Pancreas (tissue), 10 donors: ENCODE measurements around the gene RAB37. TPM values are rescaled to one million over a fixed set of nuclear protein-coding genes. Genes with fewer than 3 reads are reported as not detected.

ENCODE experiments used
- ATAC-seq, 4 donors: fragments of 200-7000 bp; cut with Tn5 transposase; one replicate each; pipeline versions ENCODE4 v1.8.0 to v1.9.1; 2020; ENCODE audit warnings: mild to moderate bottlenecking in 4 of 4, moderate library complexity in 4 of 4
- DNase-seq, 6 donors: peaks; one replicate each; pipeline ENCODE4 v3.0.0-alpha.2; 2020
- FAIRE-seq: peaks from 2 replicates; lab custom pipeline; 2012; peaks lifted over from hg19 to GRCh38; lab: Jason Lieb, UNC
- H3K27ac ChIP-seq, 4 donors: fragments of 200-600 bp; sonication (generic); 1 replicate in 3 of 4; 2 replicates in 1 of 4; pipeline versions ENCODE4 v1.5.0 to v1.8.0; 2020
- H3K27me3 ChIP-seq, 4 donors: fragments of 200-600 bp; one replicate each; pipeline ENCODE4 v1.8.0; 2021
- H3K36me3 ChIP-seq, 3 donors: fragments of 200-600 bp; sonication (generic) in 1 of 3; one replicate each; pipeline versions ENCODE4 v1.5.0 to v1.8.0; 2020 to 2021
- H3K4me1 ChIP-seq, 3 donors: fragments of 200-600 bp; one replicate each; pipeline ENCODE4 v1.8.0; 2021
- H3K4me3 ChIP-seq, 4 donors: fragments of 200-600 bp; sonication (generic) in 2 of 4; one replicate each; pipeline versions ENCODE4 v1.5.0 to v1.8.0; 2020 to 2021
- H3K9me3 ChIP-seq, 4 donors: fragments of 200-600 bp; one replicate each; pipeline ENCODE4 v1.8.0; 2021
- WGBS, 2 donors: extraction: QIAGEN DNeasy Blood & Tissue Kit; methylation state at CpG; one replicate each; pipeline ENCODE4 v1.1.7; 2013; 5-methylcytosine and 5-hydroxymethylcytosine counted together
- intact Hi-C, 3 donors: fragments of 100-400 bp; cut with DNase I; formaldehyde crosslinking; loops; one replicate each; pipeline versions ENCODE4 v1.11.1 to v1.14.2; 2022
- polyA plus RNA-seq, 2 donors: library from polyadenylated mRNA; stranded (reverse); fragments of 200-250 nt; gene quantifications; one replicate each; pipeline ENCODE4 v1.2.3, GENCODE V29; 2013
- total RNA-seq, 6 donors: library from RNA; stranded (reverse); fragmentation: NEBNext Ultra II Directional in 4 of 6; extraction: Animal tissue kit (Norgen Biotek cat#: 25700) in 4 of 6; gene quantifications; one replicate each; pipeline versions ENCODE4 v1.2.1 to v1.2.4, GENCODE V29; 2021 to 2023
- TF ChIP-seq, protein P1 (sequence below), 4 donors: fragments of 200-600 bp; sonication (generic) in 3 of 4; IDR thresholded peaks; one replicate each; pipeline versions ENCODE4 v1.5.0 to v1.8.0; 2021; ENCODE audit warnings: antibody characterized with exemption in 4 of 4
- donor health status: healthy with polysubstance abuse.
- donor health status: DM: no; HTN: no; CAD: no; lungs with moderate emphysema.
- donor health status: DM: no; HTN: no; CAD: no.
- donor health status: control.
- donor health status: control.
- donor health status: Bipolar disorder and iron deficiency.
- donor health status: DM: yes; HTN: yes; CAD: no.
- donor health status: DM: no; HTN: no; CAD: no.
- donor health status: DM: no; HTN: no; CAD: no.
- donor health status: DM: yes; HTN: yes; CAD: no.

Gene RAB37
- total and polyA plus RNA-seq, 8 donors, result 0.79 to 3.1 (median 1.3) TPM

DNA sequence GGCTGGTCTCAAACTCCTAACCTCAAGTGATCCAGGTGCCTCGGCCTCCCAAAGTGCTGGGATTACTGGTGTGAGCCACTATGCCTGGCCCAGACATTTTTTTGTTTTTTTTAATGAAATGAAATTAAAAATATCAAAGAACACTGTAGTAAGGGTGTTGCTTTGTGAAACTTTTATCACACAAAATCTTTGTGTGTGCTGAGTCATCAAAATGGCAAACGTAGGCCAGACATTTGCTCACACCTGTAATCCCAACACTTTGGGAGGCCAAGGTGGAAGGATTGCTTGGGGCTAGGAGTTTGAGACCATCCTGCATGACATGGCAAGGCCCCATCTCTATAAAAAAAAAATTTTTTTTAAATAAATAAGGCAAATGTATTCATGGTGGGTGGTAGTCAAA is 29.4 kb downstream of the RAB37 start:
- H3K9me3 ChIP-seq, result no peaks in the 10 kb centered on the region
- ATAC-seq (no peak), FAIRE-seq (no peak), DNase-seq (no peak)
- peaks cover 0 to 13% (median 0%) of the 10 kb centered on the region in 3 donors for H3K36me3 ChIP-seq
- WGBS, 2 donors, result 79 to 82% methylated on average over 2 of the region's 2 CpGs
- TF ChIP-seq, protein P1, sequence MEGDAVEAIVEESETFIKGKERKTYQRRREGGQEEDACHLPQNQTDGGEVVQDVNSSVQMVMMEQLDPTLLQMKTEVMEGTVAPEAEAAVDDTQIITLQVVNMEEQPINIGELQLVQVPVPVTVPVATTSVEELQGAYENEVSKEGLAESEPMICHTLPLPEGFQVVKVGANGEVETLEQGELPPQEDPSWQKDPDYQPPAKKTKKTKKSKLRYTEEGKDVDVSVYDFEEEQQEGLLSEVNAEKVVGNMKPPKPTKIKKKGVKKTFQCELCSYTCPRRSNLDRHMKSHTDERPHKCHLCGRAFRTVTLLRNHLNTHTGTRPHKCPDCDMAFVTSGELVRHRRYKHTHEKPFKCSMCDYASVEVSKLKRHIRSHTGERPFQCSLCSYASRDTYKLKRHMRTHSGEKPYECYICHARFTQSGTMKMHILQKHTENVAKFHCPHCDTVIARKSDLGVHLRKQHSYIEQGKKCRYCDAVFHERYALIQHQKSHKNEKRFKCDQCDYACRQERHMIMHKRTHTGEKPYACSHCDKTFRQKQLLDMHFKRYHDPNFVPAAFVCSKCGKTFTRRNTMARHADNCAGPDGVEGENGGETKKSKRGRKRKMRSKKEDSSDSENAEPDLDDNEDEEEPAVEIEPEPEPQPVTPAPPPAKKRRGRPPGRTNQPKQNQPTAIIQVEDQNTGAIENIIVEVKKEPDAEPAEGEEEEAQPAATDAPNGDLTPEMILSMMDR (IDR thresholded peaks at IDR 0.05), result no peak
- H3K4me1 ChIP-seq, result peaks cover 33 to 50% (median 38%) of the 10 kb centered on the region in 3 donors
- peak overlapping the region in 2 of 4 donors; percentile 87 for H3K27ac ChIP-seq
- H3K4me3 ChIP-seq, result no peak overlapping the region
- no peaks in the 10 kb centered on the region for H3K27me3 ChIP-seq
- intact Hi-C loops, result no loop called here

DNA sequence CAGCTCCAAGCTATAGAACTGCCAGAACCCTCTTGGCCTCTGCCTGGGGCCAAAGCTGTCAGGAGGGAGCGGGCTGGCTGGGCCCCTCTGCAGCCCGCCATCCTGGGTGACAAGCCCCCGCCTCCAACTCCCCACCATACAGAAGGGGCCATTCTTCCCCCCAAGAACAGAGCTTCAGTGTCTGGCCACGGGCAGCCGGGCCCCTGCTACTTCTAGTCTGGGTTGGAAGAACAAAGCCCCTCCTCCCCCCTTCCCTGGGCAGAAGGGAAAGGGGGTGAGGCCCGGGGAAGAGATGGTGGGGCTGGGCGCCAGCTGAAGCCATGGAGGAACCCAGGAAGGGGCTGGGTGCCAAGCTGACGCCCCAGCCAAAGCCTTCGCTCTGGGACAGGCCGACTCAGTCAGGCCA is 30.1 kb downstream of the RAB37 start:
- TF ChIP-seq, protein P1 (IDR thresholded peaks at IDR 0.05), result no peak
- Histone ChIP-seq H3K27ac (peak overlapping the region; percentile 72 to 87 (median 80)), H3K9me3 (no peaks in the 10 kb centered on the region), H3K4me1 (peaks cover 33 to 47% (median 37%) of the 10 kb centered on the region in 3 donors), H3K4me3 (no peak overlapping the region), H3K27me3 (no peaks in the 10 kb centered on the region), H3K36me3 (peaks cover 0 to 15% (median 2%) of the 10 kb centered on the region in 3 donors)
- ATAC-seq (no peak), DNase-seq (peak in 2 of 6 donors; percentile 38 to 59), FAIRE-seq (no peak)
- WGBS, 2 donors, result 61 to 66% methylated on average over 9 to 10 of the region's 10 CpGs
- intact Hi-C loops, result no loop called here

DNA sequence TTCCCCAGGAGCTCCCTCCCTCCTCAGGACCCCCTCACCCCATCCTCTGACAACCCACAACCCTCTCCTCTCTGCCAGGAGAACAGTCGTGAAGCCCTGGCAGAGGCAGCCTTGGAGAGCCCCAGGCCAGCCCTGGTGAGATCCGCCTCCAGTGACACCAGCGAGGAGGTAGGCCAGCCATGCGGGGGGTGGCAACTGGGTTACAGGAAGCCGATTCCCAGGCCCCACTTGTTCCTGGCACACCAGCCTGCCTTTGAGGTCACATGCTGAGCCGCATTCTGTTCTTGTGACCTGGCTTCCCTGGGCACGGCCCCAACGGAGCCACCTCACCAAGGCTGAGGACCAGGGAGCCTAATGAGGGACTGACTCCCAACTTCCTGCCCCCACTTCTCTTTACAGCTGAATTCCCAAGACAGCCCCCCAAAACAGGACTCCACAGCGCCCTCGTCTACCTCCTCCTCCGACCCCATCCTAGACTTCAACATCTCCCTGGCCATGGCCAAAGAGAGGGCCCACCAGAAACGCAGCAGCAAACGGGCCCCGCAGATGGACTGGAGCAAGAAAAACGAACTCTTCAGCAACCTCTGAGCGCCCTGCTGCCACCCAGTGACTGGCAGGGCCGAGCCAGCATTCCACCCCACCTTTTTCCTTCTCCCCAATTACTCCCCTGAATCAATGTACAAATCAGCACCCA is 31.2 kb downstream of the RAB37 start:
- intact Hi-C loops, result loop anchor here in 1 of 3 donors (2.0 kb wide), 1 partner anchor 17 kb away; no protein-coding TSS in a partner anchor
- Histone ChIP-seq H3K27me3 (no peaks in the 10 kb centered on the region), H3K36me3 (peaks cover 0 to 26% (median 7%) of the 10 kb centered on the region in 3 donors), H3K4me1 (peaks cover 33 to 44% (median 37%) of the 10 kb centered on the region in 3 donors), H3K27ac (peak overlapping the region; percentile 72 to 87 (median 80)), H3K9me3 (no peaks in the 10 kb centered on the region), H3K4me3 (no peak overlapping the region)
- ATAC-seq (peak; percentile 68 to 78 (median 76)), FAIRE-seq (no peak), DNase-seq (peak; percentile 85 to 95 (median 93))
- 36 to 37% methylated on average over 17 of the region's 17 CpGs for WGBS, 2 donors
- TF ChIP-seq, protein P1 (IDR thresholded peaks at IDR 0.05), result no peak

DNA sequence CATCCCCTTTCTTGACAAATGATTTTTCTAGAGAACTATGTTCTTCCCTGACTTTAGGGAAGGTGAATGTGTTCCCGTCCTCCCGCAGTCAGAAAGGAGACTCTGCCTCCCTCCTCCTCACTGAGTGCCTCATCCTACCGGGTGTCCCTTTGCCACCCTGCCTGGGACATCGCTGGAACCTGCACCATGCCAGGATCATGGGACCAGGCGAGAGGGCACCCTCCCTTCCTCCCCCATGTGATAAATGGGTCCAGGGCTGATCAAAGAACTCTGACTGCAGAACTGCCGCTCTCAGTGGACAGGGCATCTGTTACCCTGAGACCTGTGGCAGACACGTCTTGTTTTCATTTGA is 31.7 kb downstream of the RAB37 start:
- intact Hi-C loops, result loop anchor here in 1 of 3 donors (2.0 kb wide), 1 partner anchor 18 kb away; no protein-coding TSS in a partner anchor
- DNase-seq, result peak in 2 of 6 donors; percentile 31 to 34
- WGBS, 2 donors, result 45 to 57% methylated on average over 7 of the region's 7 CpGs
- H3K4me1 ChIP-seq, result peaks cover 33 to 39% (median 37%) of the 10 kb centered on the region in 3 donors
- no peak overlapping the region for H3K4me3 ChIP-seq
- no peak for ATAC-seq
- TF ChIP-seq, protein P1 (IDR thresholded peaks at IDR 0.05), result no peak
- peak overlapping the region; percentile 72 to 87 (median 80) for H3K27ac ChIP-seq
- no peak for FAIRE-seq
- H3K9me3 ChIP-seq, result no peaks in the 10 kb centered on the region
- H3K27me3 ChIP-seq, result no peaks in the 10 kb centered on the region
- peaks cover 0 to 32% (median 7%) of the 10 kb centered on the region in 3 donors for H3K36me3 ChIP-seq
